Activated T-cell treated with anti-CD3 and anti-CD28 coated beads, Interleukin-2, amount 50 U/mL, for 4 hours (primary cell): ENCODE measurements around the gene AP5Z1. TPM values are rescaled to one million over a fixed set of nuclear protein-coding genes. Genes with fewer than 3 reads are reported as not detected.
A peak's percentile ranks its signal among the peaks of the same experiment; 100 is the strongest.

Experiments
- ATAC-seq, 2 donors: fragments of 200-7000 bp; cut with Tn5 transposase; one replicate each; pipeline ENCODE4 v1.10.0; 2021
- DNase-seq: peaks from one replicate; pipeline ENCODE4 v3.0.0-alpha.2; 2020
- H3K27me3 Mint-ChIP-seq: one replicate; pipeline ENCODE4 v1.8.0; 2021; ENCODE audit warnings: low read depth, mixed read lengths
- H3K36me3 Mint-ChIP-seq: one replicate; pipeline ENCODE4 v1.8.0; 2022; ENCODE audit warnings: mixed read lengths; ENCODE audit not compliant: insufficient read depth
- H3K4me1 Mint-ChIP-seq: one replicate; pipeline ENCODE4 v1.8.0; 2021; ENCODE audit warnings: low read depth, mixed read lengths
- H3K4me3 Mint-ChIP-seq: one replicate; pipeline ENCODE4 v1.8.0; 2021; ENCODE audit warnings: mild to moderate bottlenecking, moderate library complexity, mixed read lengths
- H3K9me3 Mint-ChIP-seq: one replicate; pipeline ENCODE4 v1.8.0; 2021; ENCODE audit warnings: mixed read lengths
- total RNA-seq, 3 donors: library from RNA; stranded (reverse); gene quantifications; one replicate each; pipeline ENCODE4 v1.2.1, GENCODE V29; 2021

The AP5Z1 gene
- total RNA-seq, 3 donors from 2014 or later: 81.1 to 92.3 (median 84.4) TPM

GRCh38 chr7:4768597-4769569 lies 6.5 kb upstream of the AP5Z1 start:
- peaks cover 9% of the 10 kb centered on the region for H3K36me3 Mint-ChIP-seq
- no peaks in the 10 kb centered on the region for H3K27me3 Mint-ChIP-seq
- H3K4me1 Mint-ChIP-seq: peaks cover 3% of the 10 kb centered on the region
- no peak overlapping the region for H3K4me3 Mint-ChIP-seq
- ATAC-seq (no peak), DNase-seq (no peak)
- no peaks in the 10 kb centered on the region for H3K9me3 Mint-ChIP-seq

- H3K9me3 Mint-ChIP-seq: no peaks in the 10 kb centered on the region
- H3K36me3 Mint-ChIP-seq: peaks cover 9% of the 10 kb centered on the region
- no peak for ATAC-seq
- peaks cover 11% of the 10 kb centered on the region for H3K4me1 Mint-ChIP-seq
- H3K27me3 Mint-ChIP-seq: no peaks in the 10 kb centered on the region
- DNase-seq: no peak
- no peak overlapping the region for H3K4me3 Mint-ChIP-seq
Measured at GRCh38 chr7:4769761-4770160, 5.7 kb upstream of the AP5Z1 start.

GRCh38 chr7:4770886-4771285 lies 4.5 kb upstream of the AP5Z1 start:
- peaks cover 17% of the 10 kb centered on the region for H3K4me1 Mint-ChIP-seq
- H3K4me3 Mint-ChIP-seq: no peak overlapping the region
- H3K9me3 Mint-ChIP-seq: no peaks in the 10 kb centered on the region

GRCh38 chr7:4771737-4772136 lies 3.7 kb upstream of the AP5Z1 start:
- Mint-ChIP-seq H3K27me3 (no peaks in the 10 kb centered on the region), H3K36me3 (peaks cover 10% of the 10 kb centered on the region), H3K9me3 (no peaks in the 10 kb centered on the region), H3K4me1 (peaks cover 25% of the 10 kb centered on the region), H3K4me3 (no peak overlapping the region)
- DNase-seq (no peak), ATAC-seq (no peak)

More at GRCh38 chr7:4770886-4771285, 4.5 kb upstream of the AP5Z1 start:
- DNase-seq (no peak), ATAC-seq (no peak)
- H3K27me3 Mint-ChIP-seq: no peaks in the 10 kb centered on the region
- peaks cover 11% of the 10 kb centered on the region for H3K36me3 Mint-ChIP-seq

- Mint-ChIP-seq H3K4me1 (peaks cover 29% of the 10 kb centered on the region), H3K36me3 (peaks cover 10% of the 10 kb centered on the region), H3K27me3 (no peaks in the 10 kb centered on the region), H3K9me3 (no peaks in the 10 kb centered on the region), H3K4me3 (no peak overlapping the region)
- ATAC-seq (no peak), DNase-seq (no peak)
Measured at GRCh38 chr7:4772306-4772705, 3.1 kb upstream of the AP5Z1 start.

GRCh38 chr7:4774007-4774406 lies 1.4 kb upstream of the AP5Z1 start:
- Mint-ChIP-seq H3K4me1 (peaks cover 40% of the 10 kb centered on the region), H3K27me3 (no peaks in the 10 kb centered on the region), H3K9me3 (no peaks in the 10 kb centered on the region), H3K36me3 (peaks cover 11% of the 10 kb centered on the region), H3K4me3 (peak overlapping the region; percentile 98)
- no peak for ATAC-seq
- DNase-seq: no peak

- H3K27me3 Mint-ChIP-seq: no peaks in the 10 kb centered on the region
- H3K4me3 Mint-ChIP-seq: peak overlapping the region; percentile 98
- DNase-seq (no peak), ATAC-seq (peak; percentile 8 to 9)
- H3K9me3 Mint-ChIP-seq: no peaks in the 10 kb centered on the region
- H3K36me3 Mint-ChIP-seq: peaks cover 11% of the 10 kb centered on the region
- H3K4me1 Mint-ChIP-seq: peaks cover 41% of the 10 kb centered on the region
Measured at GRCh38 chr7:4774658-4775249, 669 bp upstream of the AP5Z1 start.

GRCh38 chr7:4775848-4776623 lies 613 bp downstream of the AP5Z1 start:
- H3K36me3 Mint-ChIP-seq: peaks cover 9% of the 10 kb centered on the region
- H3K27me3 Mint-ChIP-seq: no peaks in the 10 kb centered on the region
- no peaks in the 10 kb centered on the region for H3K9me3 Mint-ChIP-seq
- peaks cover 41% of the 10 kb centered on the region for H3K4me1 Mint-ChIP-seq
- DNase-seq (peak; percentile 32), ATAC-seq (peak; percentile 32 to 37)
- peak overlapping the region; percentile 98 for H3K4me3 Mint-ChIP-seq

GRCh38 chr7:4779118-4779517 lies 3.7 kb downstream of the AP5Z1 start:
- DNase-seq (no peak), ATAC-seq (no peak)
- Mint-ChIP-seq H3K4me1 (peaks cover 39% of the 10 kb centered on the region), H3K36me3 (peaks cover 16% of the 10 kb centered on the region), H3K27me3 (no peaks in the 10 kb centered on the region), H3K9me3 (no peaks in the 10 kb centered on the region), H3K4me3 (no peak overlapping the region)

GRCh38 chr7:4781366-4782069 lies 6.1 kb downstream of the AP5Z1 start:
- peaks cover 20% of the 10 kb centered on the region for H3K4me1 Mint-ChIP-seq

GRCh38 chr7:4782333-4783291 lies 7.2 kb downstream of the AP5Z1 start:
- ATAC-seq: no peak
- H3K27me3 Mint-ChIP-seq: no peaks in the 10 kb centered on the region
- no peak for DNase-seq
- H3K4me1 Mint-ChIP-seq: peaks cover 12% of the 10 kb centered on the region
- peaks cover 14% of the 10 kb centered on the region for H3K36me3 Mint-ChIP-seq
- H3K9me3 Mint-ChIP-seq: no peaks in the 10 kb centered on the region
- H3K4me3 Mint-ChIP-seq: no peak overlapping the region

More at GRCh38 chr7:4781366-4782069, 6.1 kb downstream of the AP5Z1 start:
- Mint-ChIP-seq H3K9me3 (no peaks in the 10 kb centered on the region), H3K27me3 (no peaks in the 10 kb centered on the region), H3K36me3 (peaks cover 14% of the 10 kb centered on the region), H3K4me3 (no peak overlapping the region)
- no peak for DNase-seq
- ATAC-seq: no peak

- H3K4me3 Mint-ChIP-seq: no peak overlapping the region
- ATAC-seq (no peak), DNase-seq (no peak)
- peaks cover 11% of the 10 kb centered on the region for H3K36me3 Mint-ChIP-seq
- H3K27me3 Mint-ChIP-seq: no peaks in the 10 kb centered on the region
- no peaks in the 10 kb centered on the region for H3K9me3 Mint-ChIP-seq
- H3K4me1 Mint-ChIP-seq: peaks cover 6% of the 10 kb centered on the region
Measured at GRCh38 chr7:4783292-4783652, 7.8 kb downstream of the AP5Z1 start.

- peaks cover 3% of the 10 kb centered on the region for H3K4me1 Mint-ChIP-seq
- H3K36me3 Mint-ChIP-seq: peaks cover 9% of the 10 kb centered on the region
- no peak overlapping the region for H3K4me3 Mint-ChIP-seq
- no peaks in the 10 kb centered on the region for H3K9me3 Mint-ChIP-seq
- ATAC-seq (no peak), DNase-seq (no peak)
- H3K27me3 Mint-ChIP-seq: no peaks in the 10 kb centered on the region
Measured at GRCh38 chr7:4783762-4784351, 8.4 kb downstream of the AP5Z1 start.
